Caki2 (cell line): ENCODE data around the gene TBC1D22A. TPM values are rescaled to one million over a fixed set of nuclear protein-coding genes. Genes with fewer than 3 reads are reported as not detected.

Experiments used
- DNase-seq: peaks from one replicate; pipeline ENCODE4 v3.0.0-alpha.2; 2015; ENCODE audit warnings: low read depth
- in situ Hi-C: cut with HindIII; loops from 2 replicates; pipeline ENCODE4 v1.10.0; 2016; ENCODE audit warnings: low sequenced_read_pairs, low pct_unique_long_range_greater_than_20kb, mixed read lengths
- total RNA-seq: library from RNA; depleted of rRNA; stranded (reverse); fragments of >200 nt; shearing (Covaris generic); gene quantifications from 2 replicates; pipeline ENCODE4 v1.2.3, GENCODE V29; 2014; ENCODE audit warnings: low replicate concordance

Gene TBC1D22A
- total RNA-seq, 1 experiment from 2014 or later, result 15.0 TPM

DNA sequence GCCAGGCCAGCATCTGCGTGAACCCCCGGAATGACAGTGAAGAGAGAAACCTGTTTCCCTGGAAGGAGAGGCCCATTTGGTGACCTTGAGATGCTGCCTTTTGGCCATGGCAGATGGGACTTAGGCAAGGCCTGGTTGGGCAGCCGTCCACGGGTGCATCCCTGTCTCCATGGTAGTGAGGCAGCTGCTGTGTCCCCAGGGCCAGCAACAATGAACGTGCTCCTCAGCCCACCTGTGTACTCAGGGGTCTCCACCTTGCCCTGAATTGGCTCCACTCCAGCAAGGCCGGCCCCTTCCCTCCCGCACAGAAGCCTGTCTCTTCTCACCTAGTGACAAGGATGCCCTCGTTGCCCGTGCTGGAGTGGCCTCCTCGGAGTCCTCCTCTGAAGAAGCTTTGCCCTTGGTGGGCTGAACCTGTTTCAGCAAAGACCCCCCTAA, 441.1 kb downstream of the TBC1D22A start:
- in situ Hi-C loops, result no loop called here

DNA sequence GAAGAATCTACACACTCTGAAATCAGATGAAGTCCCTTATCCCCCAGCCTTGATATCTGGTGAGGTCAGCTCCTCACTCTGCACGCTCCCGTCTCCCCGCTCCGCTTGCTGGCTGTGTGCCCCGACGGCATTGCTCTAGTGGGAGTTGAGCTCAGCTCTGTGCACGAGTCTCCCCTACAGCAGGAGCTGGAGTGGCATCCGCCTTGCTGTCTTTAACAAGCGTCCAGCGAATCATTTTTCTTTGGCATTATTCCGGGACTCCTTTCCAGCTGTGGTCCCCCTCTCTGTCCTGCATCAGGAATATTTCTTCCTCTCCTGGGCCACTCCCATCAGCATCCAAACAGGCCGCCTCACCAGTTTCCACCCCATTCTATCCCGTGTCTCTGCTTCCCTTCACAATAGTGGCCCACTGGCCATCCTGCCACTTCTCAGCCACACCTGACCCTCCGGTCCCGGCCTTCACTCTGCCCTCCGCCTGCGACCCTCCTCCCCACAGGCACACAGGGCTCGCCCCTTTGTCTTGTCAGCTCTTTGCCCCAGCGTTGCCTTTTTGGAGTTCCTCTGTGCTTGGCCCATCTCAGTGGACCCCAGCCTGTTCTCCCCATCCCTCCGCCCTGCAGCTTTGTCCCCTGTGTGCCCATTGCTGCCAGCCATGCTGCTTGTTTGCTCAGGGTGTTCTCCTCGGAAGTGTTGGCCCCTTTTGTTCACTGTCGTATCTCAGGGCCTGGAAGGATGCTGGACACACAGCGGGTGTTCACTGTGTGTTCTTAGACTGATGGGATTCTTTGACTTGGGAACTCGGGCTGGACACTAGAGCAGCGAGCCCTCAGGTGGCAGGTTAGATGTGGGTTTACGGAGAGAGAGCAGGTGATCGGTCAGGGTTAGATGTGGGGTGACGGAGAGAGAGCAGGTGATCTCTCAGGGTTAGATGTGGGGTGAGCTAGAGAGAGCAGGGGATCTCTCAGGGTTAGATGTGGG, 441.8 kb downstream of the TBC1D22A start:
- in situ Hi-C loops, result no loop called here
- no peak for DNase-seq

More for the DNA sequence above, 441.1 kb downstream of the TBC1D22A start:
- DNase-seq, result no peak

DNA sequence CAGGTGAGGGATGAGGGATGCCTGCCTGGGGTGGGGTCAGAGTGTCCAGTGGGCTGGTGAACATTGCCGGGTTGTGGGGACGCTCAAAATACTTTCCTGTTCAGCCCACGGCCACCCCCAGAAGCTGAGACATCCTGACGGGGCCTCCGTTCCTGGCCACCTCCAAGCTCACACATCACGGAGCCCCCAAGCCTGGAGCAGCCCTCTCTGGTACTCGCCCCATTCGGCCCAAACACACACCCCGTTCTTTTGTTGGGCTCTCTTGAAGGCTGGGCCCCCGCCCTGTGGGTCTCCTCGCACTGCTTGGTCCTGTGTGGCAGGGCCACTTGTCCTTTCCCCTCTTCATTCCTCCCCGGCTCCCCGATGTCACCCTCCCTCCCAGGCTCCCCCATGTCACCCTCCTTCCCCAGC, 442.6 kb downstream of the TBC1D22A start:
- DNase-seq, result no peak
- in situ Hi-C loops, result no loop called here

DNA sequence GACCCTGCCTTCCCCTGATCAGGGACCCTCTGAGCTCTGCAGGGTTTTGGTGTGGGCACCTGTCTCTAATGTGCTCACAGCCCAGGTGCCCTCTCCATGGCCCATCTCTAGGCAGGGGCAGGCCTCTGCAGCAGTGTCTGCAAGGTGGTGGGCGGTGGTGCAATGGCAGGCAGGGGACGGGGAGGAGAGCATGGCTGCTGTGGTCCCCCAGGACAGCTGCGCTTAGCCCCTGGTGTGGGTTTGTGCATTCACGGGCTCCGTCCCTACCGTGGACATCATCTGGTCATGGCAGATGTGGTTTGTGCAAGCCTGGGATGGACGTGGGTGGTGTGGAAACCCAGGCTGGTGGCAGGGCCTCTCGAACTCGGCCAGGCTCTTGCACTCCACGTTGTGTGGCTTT, 443.1 kb downstream of the TBC1D22A start:
- DNase-seq, result no peak
- in situ Hi-C loops, result no loop called here

DNA sequence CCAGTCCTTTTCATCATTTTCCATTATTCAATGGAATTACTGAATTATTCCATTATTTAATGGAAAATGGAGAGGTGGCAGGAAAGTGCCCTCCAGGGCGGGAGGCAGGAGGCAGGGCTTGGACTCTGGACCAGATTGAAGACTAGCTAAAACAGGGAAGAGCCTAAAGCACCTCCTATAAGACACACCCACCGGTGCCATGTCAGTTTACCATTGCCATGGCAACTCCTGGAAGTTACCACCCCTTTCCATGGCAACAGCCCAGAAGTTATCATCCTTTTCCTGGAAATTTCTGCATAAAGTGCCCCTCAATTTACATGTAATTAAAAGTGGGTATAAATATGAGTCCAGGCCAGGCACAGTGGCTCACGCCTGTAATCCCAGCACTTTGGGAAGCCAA, 443.7 kb downstream of the TBC1D22A start:
- in situ Hi-C loops, result no loop called here
- no peak for DNase-seq

DNA sequence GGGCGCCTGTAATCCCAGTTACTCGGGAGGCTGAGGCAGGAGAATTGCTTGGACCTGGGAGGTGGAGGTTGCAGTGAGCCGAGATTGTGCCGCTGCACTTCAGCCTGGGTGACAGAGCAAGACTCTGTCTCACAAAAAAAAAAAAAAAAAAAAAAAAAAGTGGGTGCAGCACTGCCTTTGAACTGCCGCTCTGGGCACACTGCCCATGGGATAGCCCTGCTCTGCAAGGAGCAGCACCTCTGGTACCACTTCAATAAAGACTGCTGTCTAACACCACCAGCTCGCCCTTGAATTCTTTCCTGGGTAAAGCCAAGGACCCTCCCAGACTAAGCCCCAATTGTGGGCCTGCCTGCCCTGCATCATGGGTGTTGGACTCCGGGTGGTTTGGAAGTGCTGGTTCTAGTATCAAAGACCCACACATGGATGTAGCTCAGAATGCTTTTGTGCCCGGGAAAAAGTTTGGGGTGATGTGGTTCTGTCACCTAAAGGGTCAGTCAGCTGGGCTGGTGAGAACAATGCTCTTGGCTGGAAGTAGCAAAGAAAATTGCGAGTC, 444.3 kb downstream of the TBC1D22A start:
- no peak for DNase-seq
- in situ Hi-C loops, result no loop called here

DNA sequence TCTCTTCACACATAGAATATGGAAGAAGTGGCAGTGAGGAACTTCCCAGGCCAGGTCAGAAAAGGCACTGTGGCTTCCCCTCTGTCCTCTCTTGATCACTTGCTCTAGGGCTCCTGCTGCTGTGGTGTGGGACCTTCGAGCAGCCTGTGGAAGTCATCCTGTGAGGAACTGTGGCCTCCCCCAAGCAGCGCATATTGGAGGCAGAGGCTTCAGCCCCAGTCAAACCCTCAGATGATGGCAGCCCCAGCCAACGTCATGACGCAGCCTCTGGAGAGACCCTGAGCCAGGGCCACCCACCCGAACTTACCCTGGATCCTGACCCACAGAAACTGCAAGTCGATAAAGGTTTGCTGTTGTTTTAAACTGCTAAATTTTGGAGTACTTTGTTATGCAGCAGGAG, 444.9 kb downstream of the TBC1D22A start:
- in situ Hi-C loops, result no loop called here
- no peak for DNase-seq

DNA sequence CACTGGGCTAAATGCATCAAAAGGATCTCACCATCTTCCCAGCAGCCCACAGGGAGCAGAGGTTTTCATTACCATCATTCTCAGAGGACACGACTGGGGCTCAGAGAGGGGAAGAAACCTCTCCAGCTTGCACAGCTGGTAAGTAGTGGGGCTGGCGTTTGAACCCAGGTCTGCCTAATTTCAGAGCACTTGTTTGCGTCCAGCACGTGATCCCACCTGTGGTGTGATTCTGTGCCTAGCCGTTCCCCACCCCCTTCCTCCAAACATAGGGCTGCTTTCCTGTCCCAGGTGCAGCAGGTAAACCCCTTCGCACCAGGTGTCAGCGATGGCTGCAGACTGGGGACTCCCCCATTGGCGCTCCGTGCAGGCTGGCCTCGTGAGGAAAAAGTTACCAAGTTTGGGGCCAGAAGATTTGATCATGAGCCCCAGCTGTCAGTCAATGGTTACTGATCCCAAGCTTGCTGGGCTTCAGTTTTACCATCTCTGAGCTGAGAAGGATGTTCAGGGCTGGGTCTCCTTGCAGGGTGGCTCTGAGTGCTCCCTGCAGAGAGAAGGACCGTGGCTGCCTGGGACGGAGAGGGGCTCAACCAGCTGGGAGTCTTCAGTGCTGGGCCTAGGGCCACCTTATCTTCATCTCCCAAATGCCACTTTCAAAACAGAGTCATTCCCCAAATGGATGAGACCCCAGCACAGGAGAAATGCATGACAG, 445.6 kb downstream of the TBC1D22A start:
- no peak for DNase-seq

DNA sequence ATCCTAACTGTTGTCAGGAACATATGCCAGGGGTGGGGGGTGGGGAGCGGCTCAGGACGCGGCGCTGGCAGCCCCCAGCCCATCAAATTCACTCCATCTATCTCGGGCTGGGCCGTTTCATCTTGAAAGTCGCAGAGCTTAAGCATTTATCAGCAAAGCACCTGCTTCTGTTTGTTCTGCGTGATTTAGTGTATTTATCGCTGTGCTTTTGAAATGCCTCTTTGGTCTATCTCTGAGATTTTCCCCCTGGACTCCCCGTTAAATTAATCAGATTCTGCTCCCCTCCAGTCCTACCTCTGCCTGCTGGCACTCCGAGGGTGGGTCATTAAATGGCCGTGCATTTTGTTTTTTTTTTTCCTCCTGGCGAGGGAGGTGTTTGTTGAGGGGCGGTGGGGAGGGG, 446.2 kb downstream of the TBC1D22A start:
- in situ Hi-C loops, result no loop called here
- no peak for DNase-seq

More for the DNA sequence above, 445.6 kb downstream of the TBC1D22A start:
- in situ Hi-C loops, result no loop called here

DNA sequence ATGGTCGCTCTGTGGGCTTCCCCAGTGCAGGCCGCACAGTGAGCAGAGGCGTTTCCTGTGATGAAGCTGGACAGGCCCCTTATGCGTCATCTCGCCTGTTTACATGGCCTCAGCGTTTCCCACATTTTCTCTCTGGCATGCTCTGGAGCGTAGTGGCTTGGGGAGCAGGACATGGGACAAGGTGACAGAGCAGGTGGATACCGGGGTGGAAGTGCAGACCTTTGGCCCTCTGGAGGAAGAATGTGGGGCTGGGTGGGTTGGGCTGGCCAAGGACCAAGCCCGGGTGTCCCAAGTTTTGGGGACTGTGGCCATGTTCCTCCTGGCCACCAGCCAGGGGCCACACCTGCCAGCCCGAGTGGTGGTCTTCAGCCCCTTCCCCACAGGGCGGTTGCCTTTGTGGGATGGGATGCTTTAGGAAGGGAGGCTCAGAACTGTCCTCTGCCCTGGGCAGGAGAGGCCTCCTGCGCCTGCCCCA, 446.6 kb downstream of the TBC1D22A start:
- in situ Hi-C loops, result no loop called here
- DNase-seq, result no peak

DNA sequence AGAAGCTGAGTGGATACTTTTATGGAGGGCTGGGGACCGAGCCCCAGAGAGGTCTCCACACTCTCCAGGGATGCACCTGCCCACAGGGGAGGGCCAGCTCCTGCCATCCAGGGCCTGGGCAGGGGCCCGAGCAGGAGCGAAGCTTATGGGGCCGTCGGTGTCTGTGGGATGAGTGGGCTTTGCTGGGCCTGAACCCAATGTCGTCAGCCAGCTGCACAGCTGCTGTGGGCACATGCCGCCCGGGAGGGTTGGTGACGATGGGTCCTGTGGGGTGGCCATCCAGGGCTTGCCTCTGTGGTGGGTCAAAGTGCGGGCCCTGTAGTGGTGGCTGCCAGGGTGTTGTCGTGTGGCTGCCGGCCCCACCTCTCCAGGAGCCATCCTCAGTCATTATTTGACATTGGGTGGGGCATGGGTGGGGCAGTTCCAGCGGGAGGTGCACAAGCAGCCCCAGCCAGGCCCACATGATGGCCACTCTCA, 447.1 kb downstream of the TBC1D22A start:
- DNase-seq, result no peak
- in situ Hi-C loops, result no loop called here

DNA sequence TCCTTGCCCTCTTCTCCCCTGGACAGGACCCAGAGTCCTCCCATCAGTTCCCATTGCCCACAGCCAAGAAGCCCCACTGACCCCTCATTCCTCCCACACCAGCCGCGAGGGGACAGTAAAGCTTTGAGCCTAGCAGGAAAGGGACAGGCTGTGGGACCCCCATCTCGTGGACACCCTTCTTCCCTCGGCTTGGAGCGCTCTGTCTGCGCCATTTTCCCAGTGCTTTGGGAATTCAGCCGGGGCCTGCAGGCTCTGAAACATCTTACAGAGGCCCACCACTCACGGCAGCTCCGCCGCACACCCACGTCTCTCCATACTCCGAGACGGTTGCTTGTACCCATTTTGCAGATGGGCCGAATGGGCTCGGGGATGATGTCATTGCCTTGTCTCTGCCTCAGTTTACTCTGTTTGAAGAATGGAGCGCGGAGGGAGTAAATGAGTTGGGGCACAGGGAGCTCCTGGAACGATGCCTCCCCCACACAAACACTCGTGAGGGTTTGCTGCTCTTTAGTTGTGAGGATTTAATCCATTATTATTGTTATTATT, 447.7 kb downstream of the TBC1D22A start:
- in situ Hi-C loops, result no loop called here
- no peak for DNase-seq

DNA sequence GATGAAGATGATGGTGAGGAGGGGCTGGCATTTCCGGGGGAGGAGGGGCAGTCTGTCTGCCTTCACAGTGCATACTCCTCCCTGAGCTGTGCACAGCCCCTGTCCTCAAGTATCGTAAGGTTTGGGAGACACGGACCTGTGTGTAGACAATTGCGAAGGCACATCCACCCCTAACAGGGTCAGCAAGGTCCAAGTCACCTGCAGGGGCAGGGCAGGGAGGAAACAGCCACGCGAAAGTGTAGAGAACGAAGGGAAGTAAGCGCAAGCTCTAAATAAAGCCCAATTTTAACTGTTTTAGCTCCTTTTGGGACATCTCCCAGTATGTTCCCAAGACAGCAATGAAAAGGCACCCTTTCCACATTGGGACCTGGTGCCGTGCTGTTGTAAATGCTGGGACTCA, 448.2 kb downstream of the TBC1D22A start:
- in situ Hi-C loops, result no loop called here
- DNase-seq, result no peak

DNA sequence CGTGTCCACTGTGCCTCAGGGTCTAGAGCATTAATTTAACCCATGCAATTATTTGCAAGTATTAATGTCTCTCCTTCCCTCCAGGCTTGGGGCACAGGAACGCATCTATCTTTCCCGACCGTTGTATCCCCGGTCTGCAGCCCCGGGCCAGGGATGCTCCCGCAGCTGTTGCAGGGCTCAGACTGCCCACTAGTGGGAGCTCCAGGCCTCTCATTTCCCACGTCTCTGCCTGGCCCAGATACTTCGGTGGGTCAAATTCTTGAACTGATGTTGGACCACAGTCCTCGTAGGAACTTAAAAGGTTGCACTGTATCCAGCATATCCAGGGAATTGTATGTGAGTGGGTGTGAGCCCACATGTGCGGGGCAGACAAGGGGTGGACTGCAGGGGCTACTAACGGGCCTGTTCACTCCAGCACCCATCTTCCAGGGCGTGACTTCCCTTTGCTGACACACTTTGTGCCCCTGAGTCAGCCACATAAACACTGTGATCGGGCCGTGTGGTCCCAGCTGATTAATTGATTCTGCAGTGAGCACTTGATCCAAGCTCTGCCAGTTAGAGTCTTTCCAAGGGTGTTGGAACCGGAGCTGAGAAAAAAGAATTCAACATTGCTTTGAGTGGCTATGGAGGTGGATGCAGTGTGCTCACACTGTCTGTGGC, 451.3 kb downstream of the TBC1D22A start:
- DNase-seq, result no peak
- in situ Hi-C loops, result no loop called here

DNA sequence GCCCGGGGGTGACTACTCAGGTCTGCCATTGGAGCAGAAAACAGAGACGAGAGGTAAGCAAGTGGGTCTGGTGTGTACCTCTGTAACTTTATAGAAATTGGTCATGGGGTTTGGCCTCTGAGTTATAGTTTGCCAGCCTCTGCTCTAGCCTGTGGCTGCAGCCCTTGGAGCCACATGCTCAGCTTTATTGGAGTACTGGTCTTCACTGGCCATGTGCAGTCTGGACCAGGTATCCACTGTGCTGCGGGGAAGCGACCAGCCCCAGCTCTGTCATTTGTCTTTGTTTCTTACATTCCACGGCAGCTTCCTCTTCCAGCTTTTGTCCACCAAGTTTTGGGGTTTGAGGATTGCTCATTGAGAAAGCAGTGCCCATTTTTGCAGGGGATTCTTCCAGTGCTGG, 453.4 kb downstream of the TBC1D22A start:
- in situ Hi-C loops, result no loop called here
- DNase-seq, result no peak

DNA sequence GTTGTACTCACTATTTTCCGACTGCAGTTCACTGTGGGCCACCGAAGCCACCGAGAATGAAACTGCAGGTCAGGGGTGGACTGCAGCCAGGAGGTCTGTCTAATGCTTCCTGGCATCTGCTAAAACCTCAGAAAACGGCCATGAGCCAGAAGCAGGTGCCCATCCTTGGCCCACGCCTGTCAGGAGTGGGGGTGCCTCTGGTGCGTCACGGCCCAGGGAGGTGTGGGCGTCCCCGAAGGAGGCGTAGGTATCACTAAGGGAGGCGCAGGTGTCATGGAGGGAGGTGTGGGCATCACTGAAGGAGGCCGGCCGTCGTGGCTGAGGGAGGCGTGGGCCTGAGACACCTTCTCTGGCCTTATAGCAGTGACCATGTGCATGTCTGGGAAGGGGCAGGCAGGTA, 456.2 kb downstream of the TBC1D22A start:
- in situ Hi-C loops, result no loop called here
- DNase-seq, result no peak

DNA sequence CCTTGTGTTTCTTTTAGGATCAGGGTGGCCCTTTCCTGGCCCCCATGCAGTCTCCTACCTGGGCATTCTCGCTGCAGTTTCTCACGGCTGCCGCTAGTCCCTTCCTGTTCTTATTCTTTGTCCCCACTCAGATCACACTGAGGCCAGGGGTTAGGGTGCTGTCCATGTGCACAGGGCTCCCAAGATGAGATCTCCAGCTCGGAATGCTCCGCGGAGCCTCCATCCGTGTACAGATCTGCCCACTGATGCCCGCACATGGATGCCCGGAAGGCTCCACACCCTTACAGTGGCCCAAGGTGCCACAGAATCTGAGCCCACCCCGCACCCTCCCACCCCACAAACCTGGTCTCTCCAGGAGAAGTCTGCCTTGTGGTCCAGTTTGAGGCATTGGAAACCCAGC, 457.3 kb downstream of the TBC1D22A start:
- no peak for DNase-seq
- in situ Hi-C loops, result no loop called here

DNA sequence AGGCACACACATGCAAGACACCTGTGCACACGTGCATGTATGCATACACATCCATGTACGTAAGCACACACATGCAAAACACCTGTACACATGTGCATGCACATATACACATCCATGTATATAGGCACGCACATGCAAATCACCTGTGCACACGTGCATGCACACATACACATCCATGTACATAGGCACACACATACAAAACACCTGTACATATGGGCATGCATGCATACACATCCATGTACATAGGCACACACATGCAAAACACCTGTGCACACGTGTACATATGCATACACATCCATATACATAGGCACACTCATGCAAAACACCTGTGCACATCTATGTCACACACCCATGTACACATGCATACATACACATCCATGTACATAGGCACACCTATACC, 458.3 kb downstream of the TBC1D22A start:
- in situ Hi-C loops, result no loop called here

More for the DNA sequence above, 458.3 kb downstream of the TBC1D22A start:
- no peak for DNase-seq
